DOHH2 (cell line): ENCODE data around the gene CACNA1D.
"Not testable (repeated sequence)": the region's sequence is repeated elsewhere in the genome, so short reads cannot be mapped to it uniquely, and the experiment has no call there.

Source experiments
- H3F3A ChIP-seq: fragments of 200-600 bp; sonication (generic), shearing (Covaris generic); 2 replicates; pipeline ENCODE4 v1.6.0; 2016; ENCODE audit warnings: antibody characterized with exemption, mild to moderate bottlenecking; ENCODE audit not compliant: control insufficient read depth, insufficient read depth
- H3K27ac ChIP-seq: fragments of 200-600 bp; sonication (generic); 2 replicates; pipeline ENCODE4 v1.5.1; 2014; ENCODE audit warnings: low read depth, mild to moderate bottlenecking, low read length, moderate library complexity
- H3K27me3 ChIP-seq: fragments of 200-600 bp; sonication (generic); 2 replicates; pipeline ENCODE4 v1.6.1; 2014; ENCODE audit warnings: mild to moderate bottlenecking, low read length, mixed read lengths; ENCODE audit not compliant: control insufficient read depth
- H3K36me3 ChIP-seq: fragments of 200-600 bp; sonication (generic); 2 replicates; pipeline ENCODE4 v1.6.1; 2014; ENCODE audit warnings: mild to moderate bottlenecking, low read length, moderate library complexity, mixed read lengths; ENCODE audit not compliant: control insufficient read depth
- H3K4me1 ChIP-seq: fragments of 200-600 bp; sonication (generic); 2 replicates; pipeline ENCODE4 v1.6.1; 2014; ENCODE audit warnings: mild to moderate bottlenecking, low read length, mixed read lengths; ENCODE audit not compliant: control insufficient read depth
- H3K4me2 ChIP-seq: fragments of 200-600 bp; sonication (generic); 2 replicates; pipeline ENCODE4 v1.6.0; 2014; ENCODE audit warnings: mild to moderate bottlenecking, low read length, moderate library complexity
- H3K4me3 ChIP-seq: fragments of 200-600 bp; sonication (generic); 2 replicates; pipeline ENCODE4 v1.5.1; 2014; ENCODE audit warnings: mild to moderate bottlenecking, low read length, mixed read lengths
- H3K79me2 ChIP-seq: fragments of 200-600 bp; sonication (generic); 2 replicates; pipeline ENCODE4 v1.6.1; 2014; ENCODE audit warnings: mild to moderate bottlenecking, low read length, mixed read lengths; ENCODE audit not compliant: control insufficient read depth
- H3K9me2 ChIP-seq: fragments of 200-600 bp; sonication (generic); replicated peaks from 2 replicates; pipeline ENCODE4 v1.6.1; 2014; ENCODE audit warnings: mild to moderate bottlenecking, low read length, mixed read lengths; ENCODE audit not compliant: control insufficient read depth
- H3K9me3 ChIP-seq: fragments of 200-600 bp; sonication (generic); 2 replicates; pipeline ENCODE4 v1.6.1; 2014; ENCODE audit warnings: antibody characterized with exemption, low read length, mixed read lengths; ENCODE audit not compliant: control insufficient read depth, insufficient read depth
- H4K20me1 ChIP-seq: fragments of 200-600 bp; sonication (generic); 2 replicates; pipeline ENCODE4 v1.6.0; 2014; ENCODE audit warnings: low read depth, mild to moderate bottlenecking, antibody characterized with exemption, low read length, moderate library complexity; ENCODE audit not compliant: control insufficient read depth, insufficient read depth
- EZH2phosphoT487 ChIP-seq: fragments of 200-600 bp; sonication (generic); IDR thresholded peaks from 2 replicates; pipeline ENCODE4 v1.6.1; 2017; ENCODE audit warnings: borderline replicate concordance, mild to moderate bottlenecking, antibody characterized with exemption, low read length, moderate library complexity, mixed read lengths
- TF ChIP-seq, protein P1 (sequence below): fragments of 200-600 bp; sonication (generic); IDR thresholded peaks from one replicate; pipeline ENCODE4 v1.5.1; 2014; ENCODE audit warnings: antibody characterized with exemption, mild to moderate bottlenecking, low read depth, low read length; ENCODE audit not compliant: poor library complexity, severe bottlenecking

Gene CACNA1D

DNA sequence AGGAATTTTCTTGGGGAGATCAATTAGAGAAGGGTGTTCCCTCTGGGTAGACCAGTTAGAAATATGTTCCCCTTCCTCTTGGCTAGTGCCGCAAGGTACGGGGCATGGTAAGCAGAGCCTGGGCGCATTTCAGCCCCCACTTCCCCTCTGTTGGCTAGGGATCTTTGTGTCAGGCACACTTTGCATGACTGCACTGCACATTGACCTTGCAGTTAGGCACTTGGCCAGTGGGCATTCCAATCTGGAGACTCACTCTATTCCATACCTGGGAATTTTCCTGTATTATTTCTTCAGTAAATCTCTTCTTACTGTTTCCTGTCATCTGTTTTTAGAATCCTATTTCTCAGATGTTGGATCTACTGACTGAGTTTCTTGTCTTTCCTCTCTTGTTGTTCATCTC lies 30.0 kb upstream of the CACNA1D start:
- Histone ChIP-seq H3K4me1 (no peaks in the 10 kb centered on the region), H3K27me3 (no peaks in the 10 kb centered on the region; the same call in 1 of the 2 replicates), H3K9me3 (no peaks in the 10 kb centered on the region), H3K9me2 (no peaks in the 10 kb centered on the region), H3K27ac (no peak overlapping the region), H3F3A (no peaks in the 10 kb centered on the region), H3K79me2 (no peaks in the 10 kb centered on the region), H3K4me3 (no peak overlapping the region), H3K36me3 (no peaks in the 10 kb centered on the region), H3K4me2 (no peak overlapping the region), H4K20me1 (no peaks in the 10 kb centered on the region)
- no peak for TF ChIP-seq EZH2phosphoT487
- TF ChIP-seq, protein P1, sequence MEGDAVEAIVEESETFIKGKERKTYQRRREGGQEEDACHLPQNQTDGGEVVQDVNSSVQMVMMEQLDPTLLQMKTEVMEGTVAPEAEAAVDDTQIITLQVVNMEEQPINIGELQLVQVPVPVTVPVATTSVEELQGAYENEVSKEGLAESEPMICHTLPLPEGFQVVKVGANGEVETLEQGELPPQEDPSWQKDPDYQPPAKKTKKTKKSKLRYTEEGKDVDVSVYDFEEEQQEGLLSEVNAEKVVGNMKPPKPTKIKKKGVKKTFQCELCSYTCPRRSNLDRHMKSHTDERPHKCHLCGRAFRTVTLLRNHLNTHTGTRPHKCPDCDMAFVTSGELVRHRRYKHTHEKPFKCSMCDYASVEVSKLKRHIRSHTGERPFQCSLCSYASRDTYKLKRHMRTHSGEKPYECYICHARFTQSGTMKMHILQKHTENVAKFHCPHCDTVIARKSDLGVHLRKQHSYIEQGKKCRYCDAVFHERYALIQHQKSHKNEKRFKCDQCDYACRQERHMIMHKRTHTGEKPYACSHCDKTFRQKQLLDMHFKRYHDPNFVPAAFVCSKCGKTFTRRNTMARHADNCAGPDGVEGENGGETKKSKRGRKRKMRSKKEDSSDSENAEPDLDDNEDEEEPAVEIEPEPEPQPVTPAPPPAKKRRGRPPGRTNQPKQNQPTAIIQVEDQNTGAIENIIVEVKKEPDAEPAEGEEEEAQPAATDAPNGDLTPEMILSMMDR: no peak

DNA sequence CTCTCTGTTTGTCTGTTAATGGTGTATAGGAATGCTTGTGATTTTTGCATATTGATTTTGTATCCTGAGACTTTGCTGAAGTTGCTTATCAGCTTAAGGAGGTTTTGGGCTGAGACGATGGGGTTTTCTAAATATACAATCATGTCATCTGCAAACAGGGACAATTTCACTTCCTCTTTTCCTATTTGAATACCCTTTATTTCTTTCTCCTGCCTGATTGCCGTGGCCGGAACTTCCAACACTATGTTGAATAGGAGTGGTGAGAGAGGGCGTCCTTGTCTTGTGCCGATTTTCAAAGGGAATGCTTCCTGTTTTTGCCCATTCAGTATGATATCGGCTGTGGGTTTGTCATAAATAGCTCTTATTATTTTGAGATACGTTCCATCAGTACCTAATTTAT lies 24.7 kb upstream of the CACNA1D start:
- H3K4me3 ChIP-seq, H3K4me1 ChIP-seq, H4K20me1 ChIP-seq, H3K9me3 ChIP-seq, H3K4me2 ChIP-seq, H3K36me3 ChIP-seq, H3F3A ChIP-seq, H3K27me3 ChIP-seq, H3K9me2 ChIP-seq, H3K27ac ChIP-seq, H3K79me2 ChIP-seq: not testable (repeated sequence)

DNA sequence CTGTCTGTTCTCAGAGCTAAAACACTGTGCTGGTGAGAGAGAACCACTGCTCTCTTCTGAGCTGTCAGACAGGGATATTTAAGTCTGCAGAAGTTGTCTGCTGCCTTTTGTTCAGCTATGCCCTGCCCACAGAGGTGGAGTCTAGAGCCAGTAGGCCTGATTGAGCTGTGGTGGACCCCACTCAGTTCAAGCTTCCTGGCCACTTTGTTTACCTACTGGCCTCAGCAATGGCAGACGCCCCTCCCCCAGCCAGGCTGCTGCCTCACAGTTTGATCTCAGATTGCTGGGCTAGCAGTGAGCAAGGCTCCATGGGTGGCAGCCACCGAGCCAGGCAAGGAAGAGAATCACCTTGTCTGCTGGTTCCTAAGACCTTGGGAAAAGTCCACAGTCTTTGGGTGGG lies 21.0 kb upstream of the CACNA1D start:
- H3K36me3 ChIP-seq: no peaks in the 10 kb centered on the region
- H3F3A ChIP-seq: no peaks in the 10 kb centered on the region
- H3K9me2 ChIP-seq: no peaks in the 10 kb centered on the region
- H3K4me2 ChIP-seq: no peak overlapping the region
- peaks cover 5% of the 10 kb centered on the region for H3K4me1 ChIP-seq
- H4K20me1 ChIP-seq: no peaks in the 10 kb centered on the region
- TF ChIP-seq, protein P1: no peak
- no peak for TF ChIP-seq EZH2phosphoT487
- H3K79me2 ChIP-seq: no peaks in the 10 kb centered on the region
- H3K27ac ChIP-seq: no peak overlapping the region
- H3K9me3 ChIP-seq: no peaks in the 10 kb centered on the region
- H3K4me3 ChIP-seq: no peak overlapping the region
- no peaks in the 10 kb centered on the region for H3K27me3 ChIP-seq

DNA sequence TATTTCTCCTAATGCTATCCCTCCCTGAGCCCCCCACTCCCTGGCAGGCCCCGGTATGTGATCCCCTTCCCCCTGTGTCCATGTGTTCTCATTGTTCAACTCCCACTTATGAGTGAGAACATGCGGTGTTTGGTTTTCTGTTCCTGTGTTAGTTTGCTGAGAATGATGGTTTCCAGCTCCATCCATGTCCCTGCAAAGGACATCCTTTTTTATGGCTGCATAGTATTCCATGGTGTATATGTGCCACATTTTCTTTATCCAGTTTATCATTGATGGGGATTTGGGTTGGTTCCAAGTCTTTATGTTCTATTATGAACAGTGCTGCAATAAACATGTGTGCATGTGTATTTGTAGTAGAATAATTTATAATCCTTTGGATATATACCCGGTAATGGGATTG lies 18.0 kb upstream of the CACNA1D start:
- not testable (repeated sequence) for H3K4me2 ChIP-seq, H3K4me3 ChIP-seq, H3K9me2 ChIP-seq, H3F3A ChIP-seq, H3K79me2 ChIP-seq, H4K20me1 ChIP-seq, H3K27me3 ChIP-seq, H3K36me3 ChIP-seq, H3K4me1 ChIP-seq, H3K9me3 ChIP-seq, H3K27ac ChIP-seq

DNA sequence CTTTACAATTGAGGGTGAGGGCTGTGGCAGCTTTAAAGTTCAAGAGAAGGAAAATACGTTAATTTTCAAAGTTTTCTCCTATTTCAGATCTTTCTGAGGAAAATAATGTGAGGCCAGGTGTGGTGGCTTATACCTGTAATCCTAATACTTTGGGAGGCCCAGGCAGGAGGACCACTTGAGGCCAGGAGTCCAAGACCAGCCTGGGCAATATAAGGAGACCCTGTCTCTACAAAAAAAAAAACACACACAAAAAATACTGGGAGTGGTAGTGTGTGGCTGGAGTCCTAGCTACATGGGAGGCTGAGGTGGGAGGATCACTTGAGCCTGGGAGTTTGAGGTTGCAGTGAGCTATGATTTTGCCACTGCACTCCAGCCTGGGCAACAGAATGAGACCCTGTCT lies 16.7 kb upstream of the CACNA1D start:
- not testable (repeated sequence) for H3K4me1 ChIP-seq, H3K4me3 ChIP-seq, H3K9me3 ChIP-seq, H4K20me1 ChIP-seq, H3K79me2 ChIP-seq, H3F3A ChIP-seq, H3K27ac ChIP-seq, H3K27me3 ChIP-seq, H3K4me2 ChIP-seq, H3K9me2 ChIP-seq, H3K36me3 ChIP-seq
